Mesenchymal stem cell (in vitro differentiated cells and primary cell): ENCODE results near the gene NAT9.

Experiments used
- DNase-seq: peaks from one replicate; pipeline ENCODE4 v3.0.0-alpha.2; 2013
- H2AFZ ChIP-seq: one replicate; pipeline ENCODE4 v1.6.1; 2013; ENCODE audit warnings: low read depth, mild to moderate bottlenecking, control low read depth, inconsistent platforms, low read length, moderate library complexity
- H2AK5ac ChIP-seq: 2 replicates; pipeline ENCODE4 v1.6.1; 2013; ENCODE audit warnings: low read length, moderate library complexity, mild to moderate bottlenecking, inconsistent platforms; ENCODE audit not compliant: severe bottlenecking
- H2BK120ac ChIP-seq: one replicate; pipeline ENCODE4 v1.6.1; 2013; ENCODE audit warnings: low read depth, mild to moderate bottlenecking, inconsistent platforms, low read length, moderate library complexity
- H2BK12ac ChIP-seq, 2 experiments: one replicate each; pipeline ENCODE4 v1.6.1; 2013; ENCODE audit warnings: inconsistent platforms in 2 of 2, low read length in 2 of 2, mild to moderate bottlenecking in 2 of 2, moderate library complexity in 2 of 2, control low read depth in 1 of 2
- H2BK15ac ChIP-seq: one replicate; pipeline ENCODE4 v1.6.1; 2013; ENCODE audit warnings: mild to moderate bottlenecking, low read depth, inconsistent platforms; ENCODE audit not compliant: poor library complexity, severe bottlenecking
- H2BK5ac ChIP-seq: 2 replicates; pipeline ENCODE4 v1.6.1; 2013; ENCODE audit warnings: low read depth, mild to moderate bottlenecking, low read length, control low read depth, inconsistent platforms; ENCODE audit not compliant: poor library complexity, severe bottlenecking
- H3K14ac ChIP-seq, 2 experiments: one replicate each; pipeline ENCODE4 v1.6.1; 2013; ENCODE audit warnings: inconsistent platforms in 2 of 2, low read length in 2 of 2, control low read depth in 1 of 2, mild to moderate bottlenecking in 1 of 2, moderate library complexity in 1 of 2
- H3K18ac ChIP-seq, 2 experiments: one replicate each; pipeline ENCODE4 v1.6.1; 2013; ENCODE audit warnings: inconsistent platforms in 2 of 2, low read length in 2 of 2, control low read depth in 1 of 2, low read depth in 1 of 2, mild to moderate bottlenecking in 1 of 2
- H3K23ac ChIP-seq, 2 experiments: one replicate each; pipeline ENCODE4 v1.6.1; 2013; ENCODE audit warnings: inconsistent platforms in 2 of 2, low read length in 2 of 2, mild to moderate bottlenecking in 2 of 2, moderate library complexity in 2 of 2, control low read depth in 1 of 2
- H3K27ac ChIP-seq: 2 replicates; pipeline ENCODE4 v1.5.1; 2013; ENCODE audit warnings: mild to moderate bottlenecking, moderate library complexity, low read length, control low read depth, inconsistent platforms; ENCODE audit not compliant: poor library complexity, severe bottlenecking
- H3K27me3 ChIP-seq, 2 experiments: 2 replicates each; pipeline versions ENCODE4 v1.6.1 to v1.7.0; 2013; ENCODE audit warnings: low read length in 2 of 2, mild to moderate bottlenecking in 2 of 2, moderate library complexity in 2 of 2, control low read depth in 1 of 2, inconsistent platforms in 1 of 2; ENCODE audit not compliant: control insufficient read depth in 1 of 2, insufficient read depth in 1 of 2
- H3K36me3 ChIP-seq, 2 experiments: 2 replicates each; pipeline versions ENCODE4 v1.6.1 to v1.7.0; 2013; ENCODE audit warnings: low read length in 2 of 2, control low read depth in 1 of 2, inconsistent platforms in 1 of 2, low read depth in 1 of 2, mild to moderate bottlenecking in 1 of 2; ENCODE audit not compliant: insufficient read depth in 2 of 2, control insufficient read depth in 1 of 2
- H3K4ac ChIP-seq, 2 experiments: one replicate each; pipeline ENCODE4 v1.6.1; 2013; ENCODE audit warnings: inconsistent platforms in 2 of 2, low read length in 2 of 2, mild to moderate bottlenecking in 2 of 2, moderate library complexity in 2 of 2, control low read depth in 1 of 2, low read depth in 1 of 2
- H3K4me1 ChIP-seq: 2 replicates; pipeline ENCODE4 v1.6.1; 2013; ENCODE audit warnings: low read depth, low read length, control low read depth; ENCODE audit not compliant: control insufficient read depth, insufficient read depth
- H3K4me2 ChIP-seq: 2 replicates; pipeline ENCODE4 v1.6.1; 2013; ENCODE audit warnings: low read length, mild to moderate bottlenecking, inconsistent platforms; ENCODE audit not compliant: poor library complexity, severe bottlenecking
- H3K4me3 ChIP-seq, 2 experiments: 2 replicates each; pipeline versions ENCODE4 v1.5.1 to v1.7.0; 2013; ENCODE audit warnings: low read length in 2 of 2, mild to moderate bottlenecking in 2 of 2, control low read depth in 1 of 2, low read depth in 1 of 2; ENCODE audit not compliant: insufficient read depth in 1 of 2
- H3K79me1 ChIP-seq: replicated peaks from 2 replicates; pipeline ENCODE4 v1.6.1; 2013; ENCODE audit warnings: mild to moderate bottlenecking, control low read depth, low read length, inconsistent platforms; ENCODE audit not compliant: poor library complexity, severe bottlenecking
- H3K9ac ChIP-seq: 2 replicates; pipeline ENCODE4 v1.7.0; 2013; ENCODE audit warnings: mild to moderate bottlenecking, low read length, moderate library complexity
- H3K9me3 ChIP-seq: 2 replicates; pipeline ENCODE4 v1.7.0; 2013; ENCODE audit warnings: mild to moderate bottlenecking, low read length; ENCODE audit not compliant: control insufficient read depth
- H4K8ac ChIP-seq: one replicate; pipeline ENCODE4 v1.6.1; 2013; ENCODE audit warnings: inconsistent platforms, mild to moderate bottlenecking, low read length, moderate library complexity
- H4K91ac ChIP-seq: one replicate; pipeline ENCODE4 v1.6.1; 2013; ENCODE audit warnings: mild to moderate bottlenecking, low read length, inconsistent platforms
- WGBS: methylation state at CpG from one replicate; pipeline ENCODE4 v1.1.7; 2013; ENCODE audit warnings: mixed read lengths; 5-methylcytosine and 5-hydroxymethylcytosine counted together

The NAT9 gene

DNA sequence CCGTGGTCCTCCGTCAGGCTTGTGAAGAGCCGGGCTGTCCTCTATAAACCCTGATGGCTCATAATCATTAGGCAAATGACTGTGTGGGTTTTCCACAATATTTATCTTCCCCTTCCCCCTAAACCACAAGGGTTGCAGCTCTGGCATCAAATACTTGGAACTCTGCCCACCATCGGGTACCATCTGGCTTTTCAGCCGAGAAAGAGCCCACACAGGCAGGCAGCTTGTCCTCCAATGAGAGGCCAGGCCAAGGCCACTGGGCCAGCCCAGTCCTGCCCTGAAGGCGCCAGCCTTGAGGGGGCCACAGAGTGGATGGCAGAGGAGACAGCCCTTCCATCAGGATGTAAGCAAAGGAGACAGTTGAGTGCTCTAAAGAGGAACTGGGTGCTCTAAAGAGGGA lies 31.8 kb upstream of the NAT9 start:
- H2BK12ac ChIP-seq = no peak overlapping the region
- no peak overlapping the region for H3K4ac ChIP-seq
- no peaks in the 10 kb centered on the region for H3K9me3 ChIP-seq
- WGBS = 92% methylated on average over 6 of the region's 6 CpGs
- H4K91ac ChIP-seq = no peak overlapping the region
- H3K79me1 ChIP-seq = peaks cover 3% of the 10 kb centered on the region
- no peak overlapping the region for H3K27ac ChIP-seq
- no peak overlapping the region for H3K23ac ChIP-seq
- H3K9ac ChIP-seq = no peak overlapping the region
- H2AFZ ChIP-seq = no peak overlapping the region
- no peak overlapping the region for H4K8ac ChIP-seq
- peaks cover 24% of the 10 kb centered on the region for H3K4me1 ChIP-seq
- no peaks in the 10 kb centered on the region for H3K27me3 ChIP-seq
- H3K4me3 ChIP-seq = no peak overlapping the region
- no peak for DNase-seq
- H3K14ac ChIP-seq = no peak overlapping the region
- no peak overlapping the region for H3K18ac ChIP-seq
- H3K4me2 ChIP-seq = no peak overlapping the region
- H2BK15ac ChIP-seq = no peak overlapping the region
- no peak overlapping the region for H2BK5ac ChIP-seq
- H2BK120ac ChIP-seq = no peak overlapping the region
- H3K36me3 ChIP-seq = peaks cover 16 to 60% of the 10 kb centered on the region in 2 experiments
- H2AK5ac ChIP-seq = no peak overlapping the region

DNA sequence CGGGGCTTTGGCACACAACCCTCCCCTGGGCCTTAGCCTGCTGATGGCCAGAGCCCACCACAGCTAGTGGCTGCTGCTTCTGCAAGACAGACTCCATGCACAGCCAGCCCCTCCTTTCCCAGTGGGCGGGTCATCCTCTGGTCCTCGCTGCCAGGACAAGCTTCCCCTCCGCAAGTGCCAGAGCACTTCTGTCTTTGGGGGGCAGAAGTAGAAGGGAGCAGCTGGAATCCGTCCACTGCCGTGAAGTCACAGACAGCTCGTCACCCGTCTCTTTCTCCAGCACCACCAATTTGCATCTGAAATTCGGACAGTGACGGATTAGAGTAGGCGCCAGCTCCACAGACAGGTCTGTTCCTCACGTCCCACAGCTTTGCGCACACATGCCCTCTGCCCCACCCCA lies 31.3 kb upstream of the NAT9 start:
- H3K36me3 ChIP-seq = peaks cover 16 to 56% of the 10 kb centered on the region in 2 experiments
- no peak overlapping the region for H2AFZ ChIP-seq
- H3K18ac ChIP-seq = no peak overlapping the region
- H2BK12ac ChIP-seq = no peak overlapping the region
- WGBS = 92% methylated on average over 13 of the region's 13 CpGs
- H3K27ac ChIP-seq = no peak overlapping the region
- H3K4me2 ChIP-seq = no peak overlapping the region
- no peak overlapping the region for H3K14ac ChIP-seq
- H4K8ac ChIP-seq = no peak overlapping the region
- peak overlapping the region; percentile 31 for H4K91ac ChIP-seq
- H3K27me3 ChIP-seq = no peaks in the 10 kb centered on the region
- H3K23ac ChIP-seq = no peak overlapping the region
- H3K79me1 ChIP-seq = peaks cover 3% of the 10 kb centered on the region
- DNase-seq = no peak
- H3K4me3 ChIP-seq = no peak overlapping the region
- peaks cover 21% of the 10 kb centered on the region for H3K4me1 ChIP-seq
- H2BK5ac ChIP-seq = no peak overlapping the region
- no peak overlapping the region for H3K9ac ChIP-seq
- H3K9me3 ChIP-seq = no peaks in the 10 kb centered on the region
- no peak overlapping the region for H2BK120ac ChIP-seq
- no peak overlapping the region for H2BK15ac ChIP-seq
- no peak overlapping the region for H3K4ac ChIP-seq
- H2AK5ac ChIP-seq = no peak overlapping the region

DNA sequence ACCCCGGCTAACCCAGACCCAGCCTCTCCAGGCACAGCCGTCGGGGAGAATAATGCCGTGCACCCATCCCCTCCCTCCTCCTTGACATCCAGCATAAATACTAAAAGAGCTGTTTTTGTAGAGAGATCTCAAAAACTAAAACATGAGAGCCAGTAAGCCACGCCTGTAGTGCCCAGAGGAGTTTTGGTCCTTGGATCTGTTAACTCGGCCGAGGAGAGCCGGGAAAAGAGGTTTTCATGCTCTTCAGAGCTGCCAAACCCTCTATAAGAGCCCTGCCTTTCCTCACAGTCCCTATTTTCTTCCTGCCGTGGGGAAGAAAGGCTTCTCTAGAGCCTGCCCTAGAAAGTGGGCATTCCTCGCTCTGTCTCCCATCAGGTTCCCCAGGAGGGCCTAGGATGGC lies 30.2 kb upstream of the NAT9 start:
- Histone ChIP-seq H3K4me2 (no peak overlapping the region), H4K91ac (no peak overlapping the region), H3K36me3 (peaks cover 21 to 64% of the 10 kb centered on the region in 2 experiments), H2BK5ac (no peak overlapping the region), H3K9ac (no peak overlapping the region), H3K9me3 (no peaks in the 10 kb centered on the region), H3K4ac (no peak overlapping the region), H3K27me3 (no peaks in the 10 kb centered on the region), H2BK12ac (no peak overlapping the region), H2AFZ (no peak overlapping the region), H2BK15ac (no peak overlapping the region), H4K8ac (no peak overlapping the region), H3K23ac (no peak overlapping the region), H2AK5ac (no peak overlapping the region), H3K14ac (no peak overlapping the region), H3K4me1 (peaks cover 17% of the 10 kb centered on the region), H3K79me1 (peaks cover 3% of the 10 kb centered on the region), H3K27ac (no peak overlapping the region), H2BK120ac (no peak overlapping the region), H3K18ac (no peak overlapping the region), H3K4me3 (no peak overlapping the region)
- no peak for DNase-seq
- WGBS = 98% methylated on average over 9 of the region's 10 CpGs

DNA sequence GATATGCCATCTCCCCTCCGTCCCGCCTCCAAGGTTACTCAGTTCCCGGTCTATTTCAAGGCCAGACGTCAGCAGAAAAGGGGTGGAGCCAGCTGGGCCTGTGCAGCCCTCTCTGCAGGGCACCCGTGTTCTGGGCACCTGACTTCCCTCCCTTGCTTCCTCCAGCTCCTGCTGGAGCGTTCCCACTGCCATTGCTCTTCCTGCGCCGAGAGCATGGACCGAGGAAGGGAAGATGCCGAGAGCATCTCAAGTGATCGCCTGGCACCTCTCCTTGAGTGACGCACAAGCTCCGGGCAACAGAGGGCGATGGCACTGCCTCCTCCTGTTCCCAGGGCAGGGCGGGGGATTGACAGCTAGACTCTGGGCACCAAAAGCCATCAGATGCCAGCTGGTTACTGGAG lies 29.4 kb upstream of the NAT9 start:
- no peak overlapping the region for H3K4me3 ChIP-seq
- H2AFZ ChIP-seq = no peak overlapping the region
- peaks cover 3% of the 10 kb centered on the region for H3K79me1 ChIP-seq
- no peak overlapping the region for H2BK120ac ChIP-seq
- no peak overlapping the region for H3K23ac ChIP-seq
- H3K9me3 ChIP-seq = no peaks in the 10 kb centered on the region
- H2AK5ac ChIP-seq = no peak overlapping the region
- no peak overlapping the region for H2BK15ac ChIP-seq
- H3K36me3 ChIP-seq = peaks cover 29 to 72% of the 10 kb centered on the region in 2 experiments
- no peak for DNase-seq
- H2BK12ac ChIP-seq = no peak overlapping the region
- no peak overlapping the region for H3K18ac ChIP-seq
- H4K8ac ChIP-seq = no peak overlapping the region
- H3K4me1 ChIP-seq = peaks cover 17% of the 10 kb centered on the region
- no peak overlapping the region for H2BK5ac ChIP-seq
- no peak overlapping the region for H3K14ac ChIP-seq
- no peaks in the 10 kb centered on the region for H3K27me3 ChIP-seq
- H3K4ac ChIP-seq = no peak overlapping the region
- H3K27ac ChIP-seq = no peak overlapping the region
- H3K9ac ChIP-seq = no peak overlapping the region
- H3K4me2 ChIP-seq = no peak overlapping the region
- H4K91ac ChIP-seq = no peak overlapping the region
- WGBS = 91% methylated on average over 15 of the region's 15 CpGs
